NCI-H1092 (cell line): ENCODE measurements around the gene ANKRD22.
"Not testable (repeated sequence)": the region's sequence is repeated elsewhere in the genome, so short reads cannot be mapped to it uniquely, and the experiment has no call there.

Source experiments
- DNase-seq: peaks from one replicate; lab custom pipeline; 2025; lab: John Stamatoyannopoulos, UW

The ANKRD22 gene

DNA sequence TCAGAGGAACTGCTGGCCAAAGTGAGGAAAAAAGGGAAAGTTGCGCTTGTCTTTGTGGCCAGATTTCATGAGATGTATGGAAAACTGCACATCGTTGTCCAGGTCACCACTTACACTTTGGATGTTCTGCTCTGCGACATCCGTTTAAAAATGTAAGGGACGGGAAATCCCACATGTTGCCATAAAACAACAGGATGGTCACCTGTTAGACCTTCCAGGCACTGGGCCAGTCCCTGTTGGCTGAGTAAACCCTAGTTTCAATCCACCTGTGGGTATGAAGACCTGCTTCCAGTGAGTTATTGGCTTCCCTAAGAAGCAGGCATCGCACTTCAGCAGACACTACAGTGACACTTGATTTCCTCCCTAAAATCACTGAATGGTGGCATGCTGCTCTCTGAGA is 25.7 kb upstream of the ANKRD22 start:
- DNase-seq: no peak

DNA sequence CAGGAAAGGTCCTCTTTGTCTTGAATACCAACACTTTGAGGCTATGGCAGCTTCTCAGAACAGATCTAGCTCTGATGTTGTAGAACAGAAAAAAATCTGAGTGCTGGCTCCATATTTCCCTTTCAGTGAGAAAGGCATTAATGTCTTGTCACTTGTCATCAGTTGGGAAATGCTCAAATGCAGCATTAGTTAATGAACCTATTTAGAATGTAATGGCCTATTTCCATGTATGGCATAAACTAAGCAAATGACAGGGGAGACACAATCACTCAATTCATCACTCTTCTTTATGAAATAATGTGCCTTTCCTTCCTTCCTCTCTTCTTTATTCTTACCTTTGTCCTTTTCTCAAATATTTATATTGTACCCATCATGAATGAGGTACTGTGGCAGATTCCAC is 23.4 kb upstream of the ANKRD22 start:
- DNase-seq: no peak

DNA sequence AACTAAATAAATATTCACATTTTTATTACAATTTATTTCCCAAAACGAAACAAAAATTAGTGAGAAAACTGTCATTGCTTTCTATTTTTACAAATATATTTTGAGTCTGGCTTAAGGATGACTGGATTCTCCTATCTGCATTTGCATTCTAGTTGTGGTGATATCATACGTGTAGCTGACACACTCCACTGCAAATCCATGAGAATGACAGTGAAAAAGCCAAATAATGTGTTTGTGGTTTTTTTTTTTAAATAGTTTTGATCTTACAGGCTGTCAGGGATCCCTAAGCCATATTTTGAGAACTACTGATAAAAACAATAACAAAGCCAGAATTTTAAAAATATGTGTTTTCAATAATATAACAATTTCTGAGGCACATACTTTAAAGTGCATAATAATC is 22.6 kb upstream of the ANKRD22 start:
- no peak for DNase-seq

GRCh38 chr10:88873757-88874156 is 22.1 kb upstream of the ANKRD22 start:
- no peak for DNase-seq

DNA sequence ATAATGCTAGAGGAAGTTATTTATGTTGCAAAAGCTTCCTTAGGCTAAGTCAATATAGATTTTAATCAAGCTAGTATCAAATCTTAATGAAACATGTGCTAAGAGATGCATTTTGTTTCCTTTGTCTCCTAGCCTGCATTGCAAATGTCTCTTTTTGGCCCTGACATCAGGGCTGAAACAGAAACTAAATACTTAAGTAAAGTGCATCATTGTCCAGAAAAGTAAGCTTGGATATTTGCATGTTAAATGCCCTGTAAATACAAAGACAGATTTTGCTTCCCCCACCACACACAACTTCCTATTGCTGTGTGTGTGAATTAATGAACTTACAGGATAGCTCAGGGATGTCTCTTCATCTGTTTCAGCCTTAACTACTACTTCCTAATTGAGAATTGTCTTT is 18.4 kb upstream of the ANKRD22 start:
- no peak for DNase-seq

- no peak for DNase-seq
These were observed 14.8 kb upstream of the ANKRD22 start for GRCh38 chr10:88866454-88866853.

- no peak for DNase-seq
These were observed 13.7 kb upstream of the ANKRD22 start for GRCh38 chr10:88865281-88865876.

DNA sequence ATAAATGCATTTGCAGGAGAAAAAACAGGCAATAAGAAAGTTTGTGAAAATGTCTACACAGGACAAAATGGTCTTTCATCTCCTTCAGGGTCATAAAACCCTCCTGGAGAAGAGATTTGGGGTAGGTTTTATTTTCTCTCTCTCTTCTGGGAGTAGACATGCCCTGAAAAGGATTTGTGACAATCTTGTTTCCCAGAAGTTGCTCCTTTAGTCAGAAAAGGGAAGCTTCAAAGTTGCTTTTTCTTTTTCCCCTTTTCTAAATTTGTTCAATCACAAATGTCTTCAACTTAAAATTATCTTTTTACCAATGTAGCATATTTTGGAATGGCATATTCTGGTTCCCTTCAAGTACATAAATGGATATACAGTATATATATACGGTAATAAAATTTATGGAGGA is 9.4 kb upstream of the ANKRD22 start:
- DNase-seq: no peak

DNA sequence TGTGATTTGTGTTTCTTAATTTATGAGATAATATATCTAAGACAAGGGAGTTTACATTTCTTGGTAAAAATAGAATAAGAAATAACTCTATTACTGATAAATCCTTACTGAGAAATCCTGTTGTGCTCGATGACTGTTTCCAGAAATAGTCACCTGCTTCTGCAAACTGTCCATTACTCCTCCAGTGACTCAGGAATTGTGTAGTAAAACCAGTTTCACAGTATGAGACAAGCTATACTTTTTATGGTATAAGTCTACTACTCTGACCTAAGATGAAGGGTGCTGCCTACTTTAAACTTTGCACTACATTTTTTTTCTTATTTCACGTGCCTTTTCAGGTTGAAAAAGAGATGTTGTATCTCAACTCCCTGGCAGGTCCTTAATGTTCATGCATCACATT is 6.8 kb upstream of the ANKRD22 start:
- no peak for DNase-seq

GRCh38 chr10:88857831-88858230 is 6.2 kb upstream of the ANKRD22 start:
- no peak for DNase-seq

DNA sequence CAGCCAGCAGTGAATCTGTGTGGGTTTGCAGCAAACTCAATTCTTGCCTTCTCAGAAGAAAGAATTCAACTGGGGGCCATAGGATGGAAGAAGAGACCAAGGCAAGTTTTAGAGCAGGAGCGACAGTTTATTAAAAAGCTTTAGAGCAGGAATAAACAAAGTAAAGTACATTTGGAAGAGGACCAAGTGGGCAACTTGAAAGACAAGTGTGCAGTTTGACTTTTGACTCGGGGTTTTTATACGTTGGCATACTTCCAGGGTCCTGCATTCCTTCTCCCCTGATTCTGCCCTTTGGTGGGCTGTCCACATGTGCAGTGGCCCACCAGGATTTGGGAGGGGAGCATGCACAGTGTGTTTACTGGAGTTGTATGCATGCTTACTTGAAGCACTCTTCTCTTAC is 3.0 kb upstream of the ANKRD22 start:
- no peak for DNase-seq

GRCh38 chr10:88853155-88853881 is 1.7 kb upstream of the ANKRD22 start:
- DNase-seq: no peak

GRCh38 chr10:88852327-88852726 is 683 bp upstream of the ANKRD22 start:
- no peak for DNase-seq

DNA sequence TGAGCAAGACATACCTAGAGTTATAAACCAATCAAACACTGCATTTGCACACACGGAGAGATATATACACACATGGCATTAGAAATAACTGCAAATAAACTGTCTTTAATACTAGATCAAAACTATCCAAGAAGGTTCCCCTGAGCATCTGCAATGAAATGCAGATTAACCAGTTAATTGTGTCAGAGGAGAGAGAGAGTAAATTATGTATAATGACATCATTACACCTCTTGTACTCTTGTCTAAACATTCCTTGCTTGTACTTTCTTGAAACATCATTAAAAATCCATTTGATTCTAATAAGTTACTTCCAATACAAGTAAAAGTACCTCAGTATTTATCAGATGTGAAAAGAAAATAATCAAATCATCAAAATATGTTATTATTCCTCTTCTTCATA is 932 bp downstream of the ANKRD22 start:
- DNase-seq: no peak

DNA sequence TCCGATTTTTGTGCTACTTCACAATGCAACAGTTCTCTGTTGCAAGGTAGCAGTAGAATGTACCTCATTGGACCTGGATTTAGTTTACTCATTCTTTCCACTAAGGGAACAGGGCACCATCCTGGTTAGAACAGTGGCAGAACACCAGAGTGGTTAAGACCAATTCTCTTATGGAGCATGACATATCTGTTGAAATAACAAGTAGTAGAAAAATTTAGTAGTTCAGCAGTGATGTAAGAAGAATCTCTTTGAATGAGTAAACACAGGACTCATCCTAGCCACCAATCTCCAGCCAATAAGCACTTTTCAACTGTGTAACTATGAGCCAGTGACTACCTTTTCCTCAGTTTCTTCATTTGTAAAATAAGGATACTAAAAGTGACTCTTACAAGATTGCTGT is 2.4 kb downstream of the ANKRD22 start:
- DNase-seq: no peak

- DNase-seq: no peak
These were observed 3.1 kb downstream of the ANKRD22 start for GRCh38 chr10:88848499-88848898.

DNA sequence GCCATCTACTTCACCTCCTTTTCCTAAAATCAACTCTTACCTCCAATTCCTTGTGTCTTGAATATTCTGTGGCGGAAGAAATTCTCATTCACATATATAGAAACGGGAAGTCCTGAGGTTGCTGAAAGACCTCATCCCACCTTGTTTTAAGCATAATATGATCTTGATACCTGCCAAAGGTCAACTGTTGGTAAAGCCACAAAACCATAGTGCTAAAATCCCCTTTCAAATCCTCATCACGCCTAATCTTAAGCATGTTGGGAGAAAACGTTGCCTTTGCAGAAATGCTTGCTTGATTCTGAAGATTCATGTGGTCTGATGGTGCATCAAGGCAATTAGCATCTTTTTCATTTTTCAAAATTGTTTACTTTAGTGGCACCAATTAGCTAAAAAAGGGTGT is 8.5 kb downstream of the ANKRD22 start:
- DNase-seq: no peak

- no peak for DNase-seq
These were observed 10.1 kb downstream of the ANKRD22 start for GRCh38 chr10:88841316-88842111.

GRCh38 chr10:88840881-88841280 is 10.8 kb downstream of the ANKRD22 start:
- no peak for DNase-seq

GRCh38 chr10:88840104-88840503 is 11.5 kb downstream of the ANKRD22 start:
- DNase-seq: no peak

DNA sequence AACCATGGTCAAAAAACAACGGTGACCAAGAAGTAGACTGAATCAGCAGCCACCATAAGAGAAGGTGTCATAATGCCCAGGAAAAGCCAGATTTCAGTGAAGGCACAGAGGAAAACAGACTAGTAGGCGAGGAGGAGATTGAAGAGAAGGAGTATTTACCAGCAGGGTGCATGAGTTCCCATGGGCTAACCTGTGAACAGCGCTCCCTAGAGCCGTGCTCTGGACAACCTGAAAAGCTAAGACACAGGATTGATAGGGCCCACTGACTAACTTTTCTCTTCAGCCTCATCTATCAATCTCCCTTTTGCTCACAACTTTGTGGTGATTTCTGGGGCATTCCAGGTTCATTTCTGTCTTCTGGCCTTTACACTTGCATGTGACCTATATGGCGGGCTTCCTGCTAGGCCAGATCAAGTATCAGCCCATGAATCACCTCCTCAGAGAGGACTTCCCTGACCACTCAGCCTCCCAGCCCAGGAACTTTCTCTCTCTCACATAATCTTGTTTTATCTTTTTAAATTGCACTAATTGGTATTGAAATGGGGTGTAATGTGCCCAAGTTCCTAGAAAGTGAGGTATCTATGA is 12.8 kb downstream of the ANKRD22 start:
- DNase-seq: no peak

GRCh38 chr10:88837632-88838031 is 14.0 kb downstream of the ANKRD22 start:
- not testable (repeated sequence) for DNase-seq

DNA sequence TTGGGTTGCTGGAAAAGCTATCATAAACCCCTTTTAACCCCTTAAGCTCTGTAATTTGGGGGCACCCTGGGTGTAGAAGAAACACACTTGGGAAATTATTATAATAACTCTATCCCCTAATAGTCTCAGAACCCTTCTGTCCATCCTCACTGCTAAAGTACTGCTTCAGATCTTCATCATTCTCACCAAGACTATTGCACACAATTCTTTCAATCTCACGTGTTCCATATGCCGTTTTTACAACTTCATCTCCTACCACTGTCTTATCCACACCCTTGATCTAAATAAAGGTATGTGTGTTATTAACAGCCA is 15.8 kb downstream of the ANKRD22 start:
- no peak for DNase-seq
